GM12878 (cell line): ENCODE results near the gene PHACTR3. TPM values are rescaled to one million over a fixed set of nuclear protein-coding genes. Genes with fewer than 3 reads are reported as not detected.

Experiments
- ATAC-seq: fragments of 200-7000 bp; cut with Tn5 transposase; 3 replicates; pipeline ENCODE4 v1.9.1; 2020; ENCODE audit warnings: mild to moderate bottlenecking, moderate library complexity
- BruUV-seq: library from RNA; stranded (reverse); fragments of 400-500 nt; replicated peaks from 2 replicates; lab custom pipeline; 2021; lab: Mats Ljungman, UMichigan
- CTCF ChIA-PET: fragments of 300-600 bp; sonication (Branson Sonifier 250); formaldehyde crosslinking; extraction: SDS; loops from one replicate; lab custom pipeline; 2021; ENCODE audit warnings: inconsistent platforms; lab: Yijun Ruan, JAX
- POLR2A ChIA-PET: fragments of 350-600 bp; formaldehyde crosslinking; extraction: SDS; loops from one replicate; lab custom pipeline; 2021; ENCODE audit warnings: inconsistent platforms; lab: Charles Lee
- RAD21 ChIA-PET: fragments of 300-600 bp; sonication (Branson Sonifier 250); formaldehyde crosslinking; loops from one replicate; lab custom pipeline; 2023; ENCODE audit warnings: antibody characterized with exemption; ENCODE audit not compliant: unreplicated experiment; lab: Charles Lee
- SMC1A ChIA-PET: fragments of 300-600 bp; sonication (Branson Sonifier 250); formaldehyde crosslinking; loops from one replicate; lab custom pipeline; 2023; ENCODE audit not compliant: unreplicated experiment, uncharacterized antibody; lab: Charles Lee
- DNase-seq: peaks from one replicate; pipeline ENCODE4 v3.0.0-alpha.2; 2011; ENCODE audit warnings: low read depth, low spot score
- FAIRE-seq: peaks from 3 replicates; lab custom pipeline; 2011; peaks lifted over from hg19 to GRCh38; lab: Jason Lieb, UNC
- H2AFZ ChIP-seq: 2 replicates; pipeline ENCODE4 v1.6.0; 2011; ENCODE audit warnings: low read depth, low read length, control low read depth; ENCODE audit not compliant: control insufficient read depth
- H3K27ac ChIP-seq: 2 replicates; pipeline ENCODE4 v1.5.1; 2011; ENCODE audit warnings: control low read depth; ENCODE audit not compliant: control insufficient read depth, insufficient read depth
- H3K27me3 ChIP-seq, 2 experiments: replicated peaks in 1 of 2; 2 replicates each; pipeline versions ENCODE4 v1.6.0 to v1.6.1; 2011; ENCODE audit warnings: low read length in 1 of 2; ENCODE audit not compliant: control insufficient read depth in 2 of 2, insufficient read depth in 2 of 2
- H3K36me3 ChIP-seq, 2 experiments: 2 replicates each; pipeline ENCODE4 v1.5.1; 2011; ENCODE audit warnings: low read length in 1 of 2; ENCODE audit not compliant: control insufficient read depth in 2 of 2, insufficient read depth in 2 of 2
- H3K4me1 ChIP-seq: 2 replicates; pipeline ENCODE4 v1.6.1; 2011; ENCODE audit warnings: mild to moderate bottlenecking, low read length, moderate library complexity, mixed read lengths; ENCODE audit not compliant: control insufficient read depth, insufficient read depth
- H3K4me2 ChIP-seq: 2 replicates; pipeline ENCODE4 v1.6.0; 2011; ENCODE audit warnings: control low read depth; ENCODE audit not compliant: control insufficient read depth, insufficient read depth
- H3K4me3 ChIP-seq: fragments of 200-600 bp; sonication (generic); 2 replicates; pipeline ENCODE4 v1.5.1; 2016
- H3K79me2 ChIP-seq: 2 replicates; pipeline ENCODE4 v1.6.0; 2011; ENCODE audit warnings: low read length; ENCODE audit not compliant: control insufficient read depth, insufficient read depth
- H3K9ac ChIP-seq: 2 replicates; pipeline ENCODE4 v1.8.0; 2011; ENCODE audit warnings: low read length, control low read depth, mixed read lengths; ENCODE audit not compliant: control insufficient read depth, insufficient read depth
- H3K9me3 ChIP-seq: replicated peaks from 3 replicates; pipeline ENCODE4 v1.5.1; 2011; ENCODE audit warnings: mild to moderate bottlenecking, low read length; ENCODE audit not compliant: control insufficient read depth, insufficient read depth
- H4K20me1 ChIP-seq: 2 replicates; pipeline ENCODE4 v1.6.0; 2011; ENCODE audit not compliant: control insufficient read depth, insufficient read depth
- BCL3 ChIP-seq: IDR thresholded peaks from 2 replicates; pipeline ENCODE4 v1.6.1; 2011; ENCODE audit warnings: borderline replicate concordance, low read depth, mild to moderate bottlenecking, moderate library complexity, low read length; ENCODE audit not compliant: insufficient read depth, poor library complexity, severe bottlenecking
- BCLAF1 ChIP-seq: fragments of 450-650 bp; IDR thresholded peaks from 2 replicates; pipeline ENCODE4 v1.6.1; 2017; ENCODE audit warnings: antibody characterized with exemption, mild to moderate bottlenecking, moderate library complexity
- CHD1 ChIP-seq: IDR thresholded peaks from 2 replicates; pipeline ENCODE4 v1.6.1; 2012; ENCODE audit warnings: low read depth, low read length, improper control_type of control experiment
- CHD4 ChIP-seq: fragments of 200-600 bp; sonication (generic); IDR thresholded peaks from 2 replicates; pipeline ENCODE4 v1.6.1; 2016; ENCODE audit warnings: mild to moderate bottlenecking
- DPF2 ChIP-seq: fragments of 450-650 bp; IDR thresholded peaks from 2 replicates; pipeline ENCODE4 v1.6.1; 2017; ENCODE audit warnings: mild to moderate bottlenecking
- EED ChIP-seq: sonication (generic); IDR thresholded peaks from 2 replicates; pipeline ENCODE4 v1.6.1; 2016; ENCODE audit warnings: antibody characterized with exemption, low read depth
- EP300 ChIP-seq, 2 experiments: fragments of 150-350 bp in 1 of 2; IDR thresholded peaks; 2 replicates each; pipeline ENCODE4 v1.6.1; 2011 to 2012; ENCODE audit warnings: low read depth in 2 of 2, low read length in 2 of 2, borderline replicate concordance in 1 of 2, improper control_type of control experiment in 1 of 2, inconsistent platforms in 1 of 2; ENCODE audit not compliant: control insufficient read depth in 1 of 2
- ETV6 ChIP-seq, 2 experiments: fragments of 450-650 bp in 1 of 2; IDR thresholded peaks in 1 of 2; conservative IDR thresholded peaks in 1 of 2; 2 replicates each; pipeline ENCODE4 v1.6.1; 2014; ENCODE audit warnings: antibody characterized with exemption in 1 of 2, borderline replicate concordance in 1 of 2, low read depth in 1 of 2, mild to moderate bottlenecking in 1 of 2, moderate library complexity in 1 of 2
- FOXM1 ChIP-seq: IDR thresholded peaks from 2 replicates; pipeline ENCODE4 v1.6.1; 2012; ENCODE audit warnings: low read depth, mild to moderate bottlenecking, inconsistent platforms, low read length, moderate library complexity
- IKZF2 ChIP-seq, 2 experiments: fragments of 450-650 bp; IDR thresholded peaks; 2 replicates each; pipeline ENCODE4 v1.6.1; 2017; ENCODE audit warnings: mild to moderate bottlenecking in 2 of 2, moderate library complexity in 2 of 2
- NR2C1 ChIP-seq: fragments of 450-650 bp; IDR thresholded peaks from 2 replicates; pipeline ENCODE4 v1.6.1; 2017; ENCODE audit warnings: antibody characterized with exemption, mild to moderate bottlenecking, moderate library complexity
- PAX5 ChIP-seq: IDR thresholded peaks from 2 replicates; pipeline ENCODE4 v1.6.1; 2011; ENCODE audit warnings: low read depth, low read length, borderline replicate concordance
- RAD51 ChIP-seq: fragments of 450-650 bp; IDR thresholded peaks from 2 replicates; pipeline ENCODE4 v1.6.1; 2016; ENCODE audit warnings: moderate library complexity, mild to moderate bottlenecking, inconsistent platforms
- SMARCA5 ChIP-seq: fragments of 450-650 bp; IDR thresholded peaks from 2 replicates; pipeline ENCODE4 v1.6.1; 2017; ENCODE audit warnings: mild to moderate bottlenecking
- SMC3 ChIP-seq: IDR thresholded peaks from 2 replicates; pipeline ENCODE4 v1.6.1; 2011; ENCODE audit warnings: low read length, improper control_type of control experiment, borderline replicate concordance
- SP1 ChIP-seq: IDR thresholded peaks from one replicate; pipeline ENCODE4 v1.6.1; 2011; ENCODE audit warnings: low read depth, low read length
- TBL1XR1 ChIP-seq: IDR thresholded peaks from 2 replicates; pipeline ENCODE4 v1.6.1; 2012; ENCODE audit warnings: low read depth, low read length, improper control_type of control experiment
- ZSCAN29 ChIP-seq: fragments of 450-650 bp; IDR thresholded peaks from 2 replicates; pipeline ENCODE4 v1.6.1; 2017; ENCODE audit warnings: mild to moderate bottlenecking, moderate library complexity
- ZZZ3 ChIP-seq: IDR thresholded peaks from 2 replicates; pipeline ENCODE4 v1.6.1; 2011; ENCODE audit warnings: low read depth; ENCODE audit not compliant: control insufficient read depth, insufficient read length
- WGBS: methylation state at CpG from one replicate; pipeline ENCODE4 v1.1.6; 2016; ENCODE audit warnings: low lambda C conversion rate; ENCODE audit not compliant: insufficient replicate concordance, insufficient coverage; ENCODE audit errors: missing lambda C conversion rate; 5-methylcytosine and 5-hydroxymethylcytosine counted together
- in situ Hi-C: fragments of 300-500 bp; cut with MboI; formaldehyde crosslinking; loops from 9 replicates; pipeline ENCODE4 v1.14.3; 2018; ENCODE audit warnings: mixed read lengths
- intact Hi-C: fragments of 100-400 bp; cut with micrococcal nuclease; formaldehyde crosslinking; loops from one replicate; pipeline ENCODE4 v1.14.2; 2022; ENCODE audit not compliant: unreplicated experiment
- polyA plus RNA-seq, 11 experiments: library from polyadenylated mRNA; depleted of rRNA in 4 of 11; unstranded in 6 of 11; stranded (reverse) in 5 of 11; fragments of >200 nt; fragmentation: Nextera tagmentation in 4 of 11; fragmentation: Illumina TruSeq in 1 of 11; extraction: Ambion mirVana in 4 of 11; extraction: Trizol in 1 of 11; gene quantifications; 1 replicate in 1 of 11; 2 replicates in 10 of 11; pipeline versions ENCODE4 v1.2.1 to v1.2.3, GENCODE V29; 2011 to 2016; ENCODE audit warnings: inconsistent platforms in 2 of 11, missing spikeins in 2 of 11, low read depth in 1 of 11
- total RNA-seq, 4 experiments: library from RNA; depleted of rRNA in 3 of 4; stranded (reverse); fragments of >200 nt in 3 of 4; fragmentation: Illumina TruSeq in 1 of 4; extraction: Trizol in 1 of 4; gene quantifications; 2 replicates each; pipeline versions ENCODE4 v1.2.1 to v1.2.3, GENCODE V29; 2013 to 2021

PHACTR3 gene
- total and polyA plus RNA-seq, 10 of the 15 experiments (the other 5 are each of a cell fraction or from before 2014, with no cell fraction given) = 0.17 to 2.7 (median 0.27) TPM; not detected in 1

GRCh38 chr20:59756241-59756640, 151.9 kb downstream of the PHACTR3 start:
- Histone ChIP-seq H3K27ac (no peak overlapping the region), H3K4me2 (no peak overlapping the region), H2AFZ (no peak overlapping the region), H3K4me3 (no peak overlapping the region), H4K20me1 (no peaks in the 10 kb centered on the region), H3K4me1 (peaks cover 26% of the 10 kb centered on the region), H3K36me3 (no peaks in the 10 kb centered on the region), H3K9me3 (no peaks in the 10 kb centered on the region), H3K27me3 (no peaks in the 10 kb centered on the region), H3K79me2 (no peaks in the 10 kb centered on the region), H3K9ac (no peak overlapping the region)
- intact Hi-C loops = no loop called here
- ChIA-PET RAD21 (no interaction called here), CTCF (no interaction called here), SMC1A (no interaction called here), POLR2A (no interaction called here)
- DNase-seq (no peak), ATAC-seq (no peak), FAIRE-seq (no peak)
- in situ Hi-C loops = no loop called here
- BruUV-seq = no TSS peak
- no peak for TF ChIP-seq ZZZ3
- no peak for TF ChIP-seq IKZF2 (IDR thresholded peaks at IDR 0.05)
- no peak for TF ChIP-seq TBL1XR1
- TF ChIP-seq CHD4 = no peak
- TF ChIP-seq SP1 = no peak
- TF ChIP-seq ZSCAN29 = no peak
- TF ChIP-seq SMC3 = no peak
- TF ChIP-seq ETV6 (conservative IDR thresholded peaks at IDR 0.05 in 1 of 2, IDR thresholded peaks at IDR 0.05 in 1 of 2; ENCODE audit: borderline replicate concordance in 1 of 2, low read depth in 1 of 2) = no peak
- TF ChIP-seq EED = no peak
- no peak for TF ChIP-seq PAX5
- no peak for TF ChIP-seq CHD1
- no peak for TF ChIP-seq SMARCA5
- no peak for TF ChIP-seq BCL3
- no peak for TF ChIP-seq NR2C1
- no peak for TF ChIP-seq RAD51
- no peak for TF ChIP-seq EP300 (IDR thresholded peaks at IDR 0.05; ENCODE audit: borderline replicate concordance in 1 of 2, control insufficient read depth in 1 of 2, low read depth in 2 of 2, low read length in 2 of 2)
- TF ChIP-seq BCLAF1 = no peak
- no peak for TF ChIP-seq FOXM1
- TF ChIP-seq DPF2 = no peak
- 78% methylated on average over 18 of the region's 18 CpGs for WGBS
